C4-2B (cell line): ENCODE measurements around the gene CFAP410.

Experiments
- H3K27ac ChIP-seq: fragments of 450-650 bp; 2 replicates; pipeline ENCODE4 v1.5.1; 2017
- ZFX ChIP-seq: fragments of 450-650 bp; IDR thresholded peaks from 2 replicates; pipeline ENCODE4 v1.6.1; 2017
- TF ChIP-seq, protein P1 (sequence below): fragments of 450-650 bp; conservative IDR thresholded peaks from 2 replicates; pipeline ENCODE4 v1.5.1; 2017; ENCODE audit warnings: mild to moderate bottlenecking

Gene CFAP410

DNA sequence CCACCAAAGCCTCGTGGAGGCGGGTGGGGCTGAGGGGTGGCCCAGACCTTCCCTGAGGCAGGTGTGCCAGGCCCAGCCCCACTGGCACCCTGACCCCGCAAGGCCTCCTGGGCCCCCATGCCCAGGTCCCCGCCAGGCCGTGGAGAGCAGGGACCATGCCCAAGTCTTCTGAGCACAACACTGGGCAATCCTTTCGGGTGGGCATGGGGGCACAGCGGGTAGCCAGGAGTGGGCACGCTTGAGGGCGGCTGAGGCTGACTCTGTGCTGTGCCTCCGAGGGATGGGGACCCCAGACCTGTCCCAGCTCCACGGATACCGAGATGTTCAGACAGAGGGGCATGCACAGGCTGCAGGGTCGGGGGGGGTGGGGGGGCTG lies 12.9 kb downstream of the CFAP410 start:
- TF ChIP-seq, protein P1, sequence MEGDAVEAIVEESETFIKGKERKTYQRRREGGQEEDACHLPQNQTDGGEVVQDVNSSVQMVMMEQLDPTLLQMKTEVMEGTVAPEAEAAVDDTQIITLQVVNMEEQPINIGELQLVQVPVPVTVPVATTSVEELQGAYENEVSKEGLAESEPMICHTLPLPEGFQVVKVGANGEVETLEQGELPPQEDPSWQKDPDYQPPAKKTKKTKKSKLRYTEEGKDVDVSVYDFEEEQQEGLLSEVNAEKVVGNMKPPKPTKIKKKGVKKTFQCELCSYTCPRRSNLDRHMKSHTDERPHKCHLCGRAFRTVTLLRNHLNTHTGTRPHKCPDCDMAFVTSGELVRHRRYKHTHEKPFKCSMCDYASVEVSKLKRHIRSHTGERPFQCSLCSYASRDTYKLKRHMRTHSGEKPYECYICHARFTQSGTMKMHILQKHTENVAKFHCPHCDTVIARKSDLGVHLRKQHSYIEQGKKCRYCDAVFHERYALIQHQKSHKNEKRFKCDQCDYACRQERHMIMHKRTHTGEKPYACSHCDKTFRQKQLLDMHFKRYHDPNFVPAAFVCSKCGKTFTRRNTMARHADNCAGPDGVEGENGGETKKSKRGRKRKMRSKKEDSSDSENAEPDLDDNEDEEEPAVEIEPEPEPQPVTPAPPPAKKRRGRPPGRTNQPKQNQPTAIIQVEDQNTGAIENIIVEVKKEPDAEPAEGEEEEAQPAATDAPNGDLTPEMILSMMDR, result no peak
- TF ChIP-seq ZFX, result no peak
- H3K27ac ChIP-seq, result no peak overlapping the region

DNA sequence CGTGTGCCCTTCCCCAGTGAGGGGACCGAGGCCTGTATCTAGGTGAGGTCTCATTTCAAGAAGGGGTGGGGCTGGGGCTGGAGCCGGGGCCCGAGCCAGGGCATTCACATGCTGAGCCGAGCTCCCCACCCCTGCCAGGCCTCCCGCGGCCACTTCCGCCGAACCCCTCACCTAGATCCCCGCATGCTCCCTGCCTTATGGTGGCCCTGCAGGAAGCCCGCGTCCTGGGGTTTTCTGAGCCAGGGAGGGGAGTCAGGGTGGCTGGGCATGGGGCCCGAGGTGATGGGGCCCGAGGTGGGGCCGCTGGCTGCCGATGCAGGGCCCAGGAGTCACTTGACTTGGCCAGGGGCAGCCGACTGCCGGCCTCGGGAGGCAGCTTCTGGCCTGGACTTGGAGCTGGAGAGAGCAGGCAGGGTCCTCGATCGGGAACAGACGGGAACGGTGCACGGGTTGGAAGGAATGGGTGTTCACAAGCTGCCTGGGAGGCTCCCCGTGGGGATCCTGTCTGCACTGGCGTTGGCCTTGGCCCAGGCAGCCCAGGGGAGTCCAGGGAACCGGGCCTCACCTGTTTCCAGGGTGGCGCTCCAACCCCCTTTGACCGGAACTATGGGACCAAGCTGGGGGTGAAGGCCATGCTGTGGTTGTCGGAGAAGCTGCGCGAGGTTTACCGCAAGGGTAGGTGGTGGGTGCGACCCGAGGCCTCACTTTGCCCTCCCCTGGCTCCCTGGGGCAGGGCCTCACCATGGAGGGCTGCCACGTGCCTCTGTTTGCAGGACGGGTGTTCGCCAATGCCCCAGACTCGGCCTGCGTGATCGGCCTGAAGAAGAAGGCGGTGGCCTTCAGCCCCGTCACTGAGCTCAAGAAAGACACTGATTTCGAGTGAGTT lies 13.6 kb downstream of the CFAP410 start:
- no peak for TF ChIP-seq ZFX
- TF ChIP-seq, protein P1, result no peak
- H3K27ac ChIP-seq, result no peak overlapping the region

DNA sequence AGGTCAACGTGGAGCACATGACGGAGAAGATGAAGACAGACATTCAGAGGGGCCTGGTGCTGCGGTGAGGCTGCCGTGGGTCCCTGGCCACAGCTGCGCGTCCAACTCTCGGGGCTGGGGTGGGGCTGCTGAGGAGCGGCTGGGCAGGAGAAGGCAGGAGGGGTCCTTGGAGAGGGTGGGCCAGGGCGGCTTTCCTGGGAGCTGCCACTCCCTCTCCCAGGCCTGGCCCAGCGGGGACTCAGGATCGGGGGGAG lies 14.4 kb downstream of the CFAP410 start:
- TF ChIP-seq ZFX, result no peak
- TF ChIP-seq, protein P1, result no peak
- H3K27ac ChIP-seq, result no peak overlapping the region

DNA sequence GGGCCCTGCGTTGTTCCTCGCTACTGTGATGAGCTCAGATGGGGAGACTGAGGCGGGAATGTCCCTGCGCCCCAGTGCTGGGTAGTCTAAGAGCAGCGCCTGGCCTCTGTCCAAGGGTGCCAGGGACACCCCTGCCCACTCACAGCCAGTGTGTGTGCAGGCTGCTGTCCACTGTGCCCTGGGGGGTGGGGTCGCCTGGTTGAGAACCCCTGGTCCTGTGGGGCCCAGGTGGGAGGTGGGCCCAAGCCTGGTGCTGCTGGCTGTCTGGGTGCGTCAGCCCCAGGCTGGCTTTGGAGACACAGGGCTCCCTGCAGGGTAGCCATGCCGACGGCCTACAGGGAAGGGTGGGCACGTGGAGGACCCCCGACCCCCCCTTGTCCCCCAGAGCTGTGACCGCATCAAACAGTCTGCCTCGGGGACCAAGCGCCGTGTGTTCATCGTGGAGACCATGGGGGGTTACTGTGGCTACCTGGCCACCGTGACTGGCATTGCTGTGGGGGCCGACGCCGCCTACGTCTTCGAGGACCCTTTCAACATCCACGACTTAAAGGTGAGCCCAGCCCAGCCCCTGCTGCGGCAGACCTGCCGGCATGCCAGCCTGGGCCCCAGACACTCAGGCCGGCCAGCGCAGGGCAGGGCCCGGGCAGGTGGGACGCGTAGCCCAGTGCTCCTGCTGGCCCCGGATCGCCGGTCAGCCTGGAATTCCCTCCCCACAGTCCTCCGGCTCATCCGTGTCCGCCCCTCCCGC lies 14.9 kb downstream of the CFAP410 start:
- no peak overlapping the region for H3K27ac ChIP-seq
- TF ChIP-seq, protein P1, result no peak
- no peak for TF ChIP-seq ZFX

- TF ChIP-seq, protein P1, result no peak
- TF ChIP-seq ZFX, result no peak
- H3K27ac ChIP-seq, result no peak overlapping the region
Measured at GRCh38 chr21:44323591-44323990, 15.6 kb downstream of the CFAP410 start.

DNA sequence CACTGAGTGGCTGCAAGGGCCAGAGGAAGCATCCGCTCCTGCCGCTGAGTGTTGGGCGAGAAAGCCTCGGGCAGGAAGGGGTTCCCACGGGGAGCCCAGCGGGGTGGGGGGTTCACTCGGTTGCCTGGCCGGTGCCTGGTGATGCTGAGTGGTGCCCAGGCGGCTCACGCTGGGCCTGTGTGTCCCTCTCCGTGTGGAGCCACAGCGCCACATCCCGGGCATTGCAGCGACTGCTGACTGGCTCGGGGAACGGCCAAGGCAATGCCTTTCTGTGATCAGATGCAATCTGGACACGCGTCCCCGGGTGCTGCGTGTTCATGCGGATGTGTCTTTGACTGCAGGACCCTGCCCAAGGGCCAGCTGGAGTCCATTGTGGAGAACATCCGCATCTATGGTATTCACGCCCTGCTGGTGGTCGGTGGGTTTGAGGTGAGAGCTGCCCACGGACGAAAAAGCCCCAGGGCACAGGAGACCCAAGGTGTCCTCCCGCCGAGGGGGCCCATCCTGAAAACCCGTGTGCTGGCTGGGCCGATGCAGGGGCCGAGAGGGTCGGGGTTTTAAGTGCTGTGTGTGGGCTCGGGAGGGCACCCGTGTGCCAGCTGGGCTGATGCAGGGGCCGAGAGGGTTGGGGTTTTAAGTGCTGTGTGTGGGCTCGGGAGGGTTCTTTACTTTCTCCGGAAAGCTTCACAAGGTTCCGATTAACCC lies 16.4 kb downstream of the CFAP410 start:
- TF ChIP-seq, protein P1, result no peak
- no peak for TF ChIP-seq ZFX
- no peak overlapping the region for H3K27ac ChIP-seq

DNA sequence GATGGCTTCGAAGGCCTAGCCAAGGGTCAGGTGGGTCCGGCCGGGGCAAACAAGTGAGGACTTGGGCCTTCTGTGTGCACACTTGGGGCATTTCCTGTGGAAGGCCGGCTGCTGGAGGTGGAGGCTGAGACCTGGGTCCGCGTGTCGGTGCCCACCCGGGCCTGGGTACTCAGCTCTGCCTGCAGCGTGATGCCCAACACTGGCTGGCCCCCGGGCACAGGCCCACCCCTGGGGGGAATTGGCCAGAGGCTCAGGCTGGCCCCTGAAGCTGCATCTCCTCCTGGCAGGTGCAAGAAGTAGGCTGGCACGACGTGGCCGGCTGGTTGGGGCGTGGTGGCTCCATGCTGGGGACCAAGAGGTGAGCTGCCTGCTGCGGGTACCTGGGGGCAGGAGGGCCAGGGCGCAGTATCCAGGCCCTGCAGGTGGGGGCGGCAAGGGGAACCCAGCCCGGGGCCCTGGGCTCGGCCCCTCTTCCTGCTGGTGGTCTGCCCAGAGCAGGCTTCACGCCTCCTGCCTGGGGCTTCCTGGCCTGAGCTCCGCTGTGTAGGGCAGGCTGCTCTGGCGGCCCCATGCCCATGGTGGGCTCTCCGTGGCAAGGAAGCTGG lies 17.2 kb downstream of the CFAP410 start:
- TF ChIP-seq ZFX, result no peak
- TF ChIP-seq, protein P1, result no peak
- no peak overlapping the region for H3K27ac ChIP-seq
